HG03097 (cell line): ENCODE data around the gene OPRD1.

ENCODE experiments used
- ATAC-seq: cut with Tn5 transposase; IDR thresholded peaks from one replicate; pipeline ENCODE4 v1.9.1; 2021; ENCODE audit not compliant: unreplicated experiment, low FRiP score

OPRD1 gene

GRCh38 chr1:28900562-28900961 lies 88.6 kb downstream of the OPRD1 start:
- no peak for ATAC-seq

GRCh38 chr1:28902738-28903137 lies 90.8 kb downstream of the OPRD1 start:
- no peak for ATAC-seq

- no peak for ATAC-seq
These were observed 94.1 kb downstream of the OPRD1 start for GRCh38 chr1:28905921-28906666.

- ATAC-seq = no peak
These were observed 97.2 kb downstream of the OPRD1 start for GRCh38 chr1:28909198-28909597.

- no peak for ATAC-seq
These were observed 98.6 kb downstream of the OPRD1 start for GRCh38 chr1:28910379-28911115.

GRCh38 chr1:28913786-28914227 lies 101.8 kb downstream of the OPRD1 start:
- ATAC-seq = no peak

GRCh38 chr1:28914228-28915030 lies 102.5 kb downstream of the OPRD1 start, which contains the start of gene EPB41:
Gene EPB41 (plus strand): TSS chr1:28914569. CDS start chr1:28987438, 72,869 bp downstream.
- ATAC-seq = peak; percentile 68

GRCh38 chr1:28915031-28915895 lies 103.3 kb downstream of the OPRD1 start:
- no peak for ATAC-seq

GRCh38 chr1:28917757-28918118 lies 105.8 kb downstream of the OPRD1 start:
- ATAC-seq = no peak
